ENCODE results near the gene CYP21A2.

The CYP21A2 gene

DNA sequence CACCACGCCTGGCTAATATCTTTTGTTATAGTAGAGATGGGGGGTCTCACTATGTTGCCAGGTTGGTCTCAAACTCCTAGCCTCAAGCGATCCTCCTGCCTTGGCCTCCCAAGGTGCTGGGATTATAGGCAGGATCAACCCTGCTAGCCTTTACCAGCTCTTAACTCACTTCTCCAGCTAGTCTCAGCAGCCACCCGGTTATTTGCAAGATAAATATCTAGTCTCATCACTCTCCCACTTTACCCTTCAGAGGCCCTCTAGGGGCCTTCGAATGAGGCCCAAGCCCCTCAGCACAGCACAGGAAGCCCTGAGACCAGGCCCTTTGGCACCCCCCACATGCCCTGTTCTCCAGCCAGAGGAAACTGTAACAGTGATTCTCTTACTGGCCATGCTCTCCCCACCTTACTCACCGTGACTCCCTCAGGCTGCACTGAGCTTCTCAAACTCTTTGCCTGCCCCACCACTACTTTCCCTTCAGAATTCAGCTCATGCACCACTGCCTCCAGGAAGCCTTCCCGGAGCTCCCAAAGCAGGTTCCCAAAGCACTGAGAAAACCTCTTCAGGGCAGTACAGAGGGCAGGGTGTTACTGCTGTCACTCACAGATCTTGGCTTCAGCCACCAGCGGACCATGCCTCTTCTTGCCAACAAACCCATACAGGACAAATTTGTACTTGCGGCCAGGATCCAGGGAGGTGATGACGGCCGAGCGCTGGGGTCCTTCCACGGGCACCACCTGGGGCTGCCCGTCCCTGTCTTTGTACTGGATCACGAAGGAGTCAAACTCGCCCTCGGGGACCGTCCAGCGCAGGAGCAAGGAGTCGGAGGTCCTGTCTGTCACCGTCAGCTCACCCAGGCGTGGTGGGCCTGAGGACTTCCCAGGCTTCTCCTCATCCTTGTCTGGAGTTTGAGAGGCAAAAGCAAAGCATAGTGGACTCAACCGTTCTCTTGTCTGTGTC, 45.9 kb downstream of the CYP21A2 start:
- DNase-seq = no peak

- no peak for DNase-seq
Measured at GRCh38 chr6:32084780-32085179, 46.6 kb downstream of the CYP21A2 start.

DNA sequence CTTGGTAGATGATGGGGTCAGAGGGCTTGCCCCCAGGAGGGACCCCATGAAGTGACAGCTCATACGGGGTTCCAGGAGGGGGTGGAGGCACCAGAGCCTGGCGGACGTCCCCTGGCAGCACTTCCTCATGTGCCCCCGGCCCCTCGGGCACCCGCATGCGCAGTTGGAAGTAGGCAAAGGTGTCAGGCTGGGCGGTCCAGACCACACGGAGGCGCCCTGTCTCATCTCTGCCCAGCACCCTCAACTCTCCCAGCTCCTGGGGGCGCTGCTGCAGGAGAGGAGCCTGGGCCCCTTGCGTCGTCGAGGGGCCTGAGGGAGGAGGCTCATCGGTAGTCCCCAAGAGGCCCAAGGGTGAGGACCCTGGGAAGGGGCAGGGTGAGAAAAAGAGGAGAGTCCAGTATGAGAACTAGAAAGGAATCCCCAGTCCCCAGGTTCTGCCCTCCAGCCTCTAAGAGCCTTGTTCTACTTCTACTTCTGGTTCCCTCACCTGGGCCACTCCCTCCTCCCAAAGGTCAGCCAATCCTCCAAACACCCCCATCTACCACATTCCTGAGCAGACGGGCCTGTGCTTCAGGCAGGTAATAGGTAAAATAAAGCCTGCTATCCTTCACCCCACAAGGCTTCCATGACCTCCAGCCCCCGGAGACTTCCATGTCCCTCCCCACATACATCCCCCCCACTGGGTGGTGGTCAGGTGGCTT, 47.7 kb downstream of the CYP21A2 start:
- no peak for DNase-seq

GRCh38 chr6:32086661-32087573, 48.7 kb downstream of the CYP21A2 start:
- no peak for DNase-seq

- DNase-seq = peak; percentile 60
Measured at GRCh38 chr6:32087574-32088486, 49.6 kb downstream of the CYP21A2 start.

DNA sequence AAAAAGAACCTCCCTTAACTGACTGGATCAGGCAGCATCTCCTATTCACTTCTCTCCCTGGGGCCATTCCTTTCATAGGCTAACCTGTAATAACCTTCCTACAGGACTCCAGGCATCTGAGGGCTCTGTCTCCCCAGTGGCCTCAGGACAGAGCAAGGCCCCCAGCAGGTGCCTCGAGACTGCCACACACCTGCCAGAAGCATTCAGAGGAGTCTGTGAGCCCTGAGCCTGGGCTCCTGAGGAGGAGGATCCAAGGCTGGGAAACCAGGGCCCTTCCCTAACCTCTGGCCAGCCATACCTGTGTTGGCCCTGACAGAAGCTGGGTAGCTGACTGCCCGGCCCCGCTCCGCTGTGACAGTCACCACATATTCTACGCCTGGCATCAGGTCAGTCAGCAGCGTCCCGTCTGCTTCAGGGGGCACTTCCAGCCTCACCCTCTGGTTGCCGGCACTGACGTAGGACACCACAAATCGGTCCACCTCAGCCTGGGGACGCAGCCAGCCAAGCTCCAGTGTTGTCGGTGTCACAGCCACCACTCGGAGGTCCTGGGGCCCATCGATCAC, 50.4 kb downstream of the CYP21A2 start:
- no peak for DNase-seq

GRCh38 chr6:32089082-32089828, 51.0 kb downstream of the CYP21A2 start:
- no peak for DNase-seq

Measured in activated T-cell treated with anti-CD3 and anti-CD28 coated beads for 4 hours (primary cell).